Ishikawa (cell line): ENCODE data around the gene GAS6.

Experiments
- CEBPB ChIP-seq: IDR thresholded peaks from 2 replicates; pipeline ENCODE4 v1.6.1; 2012
- CREB1 ChIP-seq: IDR thresholded peaks from 2 replicates; pipeline ENCODE4 v1.6.1; 2012; ENCODE audit warnings: low read depth
- EGR1 ChIP-seq: IDR thresholded peaks from 2 replicates; pipeline ENCODE4 v1.6.1; 2012
- EP300 ChIP-seq: IDR thresholded peaks from 2 replicates; pipeline ENCODE4 v1.6.1; 2012; ENCODE audit warnings: borderline replicate concordance
- FOXM1 ChIP-seq: IDR thresholded peaks from 2 replicates; pipeline ENCODE4 v1.6.1; 2012; ENCODE audit warnings: low read depth, borderline replicate concordance
- NFIC ChIP-seq: IDR thresholded peaks from 2 replicates; pipeline ENCODE4 v1.6.1; 2012
- RAD21 ChIP-seq: IDR thresholded peaks from 2 replicates; pipeline ENCODE4 v1.6.1; 2012; ENCODE audit warnings: low read depth
- TAF1 ChIP-seq: IDR thresholded peaks from 2 replicates; pipeline ENCODE4 v1.6.1; 2012; ENCODE audit warnings: low read depth, mild to moderate bottlenecking
- TCF12 ChIP-seq: IDR thresholded peaks from 2 replicates; pipeline ENCODE4 v1.6.1; 2012; ENCODE audit warnings: low read depth
- TEAD4 ChIP-seq: IDR thresholded peaks from 2 replicates; pipeline ENCODE4 v1.6.1; 2012
- YY1 ChIP-seq: IDR thresholded peaks from 2 replicates; pipeline ENCODE4 v1.6.1; 2012; ENCODE audit warnings: low read depth
- ZBTB7A ChIP-seq: IDR thresholded peaks from 2 replicates; pipeline ENCODE4 v1.6.1; 2012; ENCODE audit warnings: low read depth
- TF ChIP-seq, protein P1 (sequence below): IDR thresholded peaks from 2 replicates; pipeline ENCODE4 v1.6.1; 2012
- TF ChIP-seq, protein P2 (sequence below): IDR thresholded peaks from 2 replicates; pipeline ENCODE4 v1.6.1; 2012
- TF ChIP-seq, protein P3 (sequence below): IDR thresholded peaks from 2 replicates; pipeline ENCODE4 v1.6.1; 2012; ENCODE audit warnings: low read depth, mild to moderate bottlenecking

GAS6 gene

DNA sequence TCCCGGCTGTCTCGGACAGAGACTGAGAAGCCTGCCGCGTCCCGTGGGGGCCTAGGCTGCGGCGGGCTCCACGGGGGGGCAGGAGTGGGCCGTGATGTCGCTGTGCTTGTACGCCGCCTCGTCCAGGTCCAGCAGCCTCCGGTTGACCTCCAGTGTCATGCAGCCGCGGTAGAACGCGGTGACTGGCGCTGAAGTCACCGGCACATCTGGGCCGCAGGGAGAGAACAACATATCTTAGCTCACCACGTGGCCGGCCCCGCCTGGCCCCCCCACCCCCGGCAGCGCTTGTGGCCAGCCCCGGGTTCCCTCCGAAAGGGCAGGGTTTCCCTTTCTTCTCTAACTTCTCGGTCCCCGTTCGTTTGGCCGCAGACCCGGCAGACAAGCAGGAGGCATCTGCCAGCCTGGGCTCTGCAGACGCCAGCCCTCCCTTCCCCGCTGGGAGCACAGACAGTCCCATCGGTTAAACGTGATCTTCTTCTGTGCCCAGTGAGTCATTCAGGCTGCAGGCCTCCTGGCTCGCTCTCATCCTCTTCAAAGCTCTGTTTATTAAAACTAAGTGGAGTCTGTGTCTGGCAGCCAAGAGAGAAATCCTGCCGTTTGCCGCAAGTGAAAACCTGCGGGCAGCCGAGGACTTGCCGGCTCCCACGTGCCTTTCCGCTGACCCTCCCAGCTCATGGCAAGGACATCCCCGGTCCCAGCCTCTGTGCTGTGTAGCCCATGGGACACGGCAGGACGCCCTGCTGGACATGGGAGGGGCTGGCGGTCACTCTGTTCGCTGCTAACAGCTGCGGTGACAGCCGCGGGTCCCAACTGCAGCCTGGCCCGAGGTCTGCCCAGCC lies 42.8 kb downstream of the GAS6 start:
- TF ChIP-seq FOXM1 = no peak
- TF ChIP-seq RAD21 = no peak
- no peak for TF ChIP-seq EGR1
- TF ChIP-seq CEBPB = no peak
- TF ChIP-seq, protein P1, sequence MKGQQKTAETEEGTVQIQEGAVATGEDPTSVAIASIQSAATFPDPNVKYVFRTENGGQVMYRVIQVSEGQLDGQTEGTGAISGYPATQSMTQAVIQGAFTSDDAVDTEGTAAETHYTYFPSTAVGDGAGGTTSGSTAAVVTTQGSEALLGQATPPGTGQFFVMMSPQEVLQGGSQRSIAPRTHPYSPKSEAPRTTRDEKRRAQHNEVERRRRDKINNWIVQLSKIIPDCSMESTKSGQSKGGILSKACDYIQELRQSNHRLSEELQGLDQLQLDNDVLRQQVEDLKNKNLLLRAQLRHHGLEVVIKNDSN = no peak
- TF ChIP-seq, protein P2, sequence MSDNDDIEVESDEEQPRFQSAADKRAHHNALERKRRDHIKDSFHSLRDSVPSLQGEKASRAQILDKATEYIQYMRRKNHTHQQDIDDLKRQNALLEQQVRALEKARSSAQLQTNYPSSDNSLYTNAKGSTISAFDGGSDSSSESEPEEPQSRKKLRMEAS = no peak
- TF ChIP-seq TEAD4 = no peak
- TF ChIP-seq ZBTB7A = no peak
- TF ChIP-seq TAF1 = no peak
- no peak for TF ChIP-seq TCF12
- TF ChIP-seq, protein P3, sequence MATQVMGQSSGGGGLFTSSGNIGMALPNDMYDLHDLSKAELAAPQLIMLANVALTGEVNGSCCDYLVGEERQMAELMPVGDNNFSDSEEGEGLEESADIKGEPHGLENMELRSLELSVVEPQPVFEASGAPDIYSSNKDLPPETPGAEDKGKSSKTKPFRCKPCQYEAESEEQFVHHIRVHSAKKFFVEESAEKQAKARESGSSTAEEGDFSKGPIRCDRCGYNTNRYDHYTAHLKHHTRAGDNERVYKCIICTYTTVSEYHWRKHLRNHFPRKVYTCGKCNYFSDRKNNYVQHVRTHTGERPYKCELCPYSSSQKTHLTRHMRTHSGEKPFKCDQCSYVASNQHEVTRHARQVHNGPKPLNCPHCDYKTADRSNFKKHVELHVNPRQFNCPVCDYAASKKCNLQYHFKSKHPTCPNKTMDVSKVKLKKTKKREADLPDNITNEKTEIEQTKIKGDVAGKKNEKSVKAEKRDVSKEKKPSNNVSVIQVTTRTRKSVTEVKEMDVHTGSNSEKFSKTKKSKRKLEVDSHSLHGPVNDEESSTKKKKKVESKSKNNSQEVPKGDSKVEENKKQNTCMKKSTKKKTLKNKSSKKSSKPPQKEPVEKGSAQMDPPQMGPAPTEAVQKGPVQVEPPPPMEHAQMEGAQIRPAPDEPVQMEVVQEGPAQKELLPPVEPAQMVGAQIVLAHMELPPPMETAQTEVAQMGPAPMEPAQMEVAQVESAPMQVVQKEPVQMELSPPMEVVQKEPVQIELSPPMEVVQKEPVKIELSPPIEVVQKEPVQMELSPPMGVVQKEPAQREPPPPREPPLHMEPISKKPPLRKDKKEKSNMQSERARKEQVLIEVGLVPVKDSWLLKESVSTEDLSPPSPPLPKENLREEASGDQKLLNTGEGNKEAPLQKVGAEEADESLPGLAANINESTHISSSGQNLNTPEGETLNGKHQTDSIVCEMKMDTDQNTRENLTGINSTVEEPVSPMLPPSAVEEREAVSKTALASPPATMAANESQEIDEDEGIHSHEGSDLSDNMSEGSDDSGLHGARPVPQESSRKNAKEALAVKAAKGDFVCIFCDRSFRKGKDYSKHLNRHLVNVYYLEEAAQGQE = no peak
- no peak for TF ChIP-seq CREB1
- no peak for TF ChIP-seq YY1
- no peak for TF ChIP-seq NFIC
- TF ChIP-seq EP300 = no peak

DNA sequence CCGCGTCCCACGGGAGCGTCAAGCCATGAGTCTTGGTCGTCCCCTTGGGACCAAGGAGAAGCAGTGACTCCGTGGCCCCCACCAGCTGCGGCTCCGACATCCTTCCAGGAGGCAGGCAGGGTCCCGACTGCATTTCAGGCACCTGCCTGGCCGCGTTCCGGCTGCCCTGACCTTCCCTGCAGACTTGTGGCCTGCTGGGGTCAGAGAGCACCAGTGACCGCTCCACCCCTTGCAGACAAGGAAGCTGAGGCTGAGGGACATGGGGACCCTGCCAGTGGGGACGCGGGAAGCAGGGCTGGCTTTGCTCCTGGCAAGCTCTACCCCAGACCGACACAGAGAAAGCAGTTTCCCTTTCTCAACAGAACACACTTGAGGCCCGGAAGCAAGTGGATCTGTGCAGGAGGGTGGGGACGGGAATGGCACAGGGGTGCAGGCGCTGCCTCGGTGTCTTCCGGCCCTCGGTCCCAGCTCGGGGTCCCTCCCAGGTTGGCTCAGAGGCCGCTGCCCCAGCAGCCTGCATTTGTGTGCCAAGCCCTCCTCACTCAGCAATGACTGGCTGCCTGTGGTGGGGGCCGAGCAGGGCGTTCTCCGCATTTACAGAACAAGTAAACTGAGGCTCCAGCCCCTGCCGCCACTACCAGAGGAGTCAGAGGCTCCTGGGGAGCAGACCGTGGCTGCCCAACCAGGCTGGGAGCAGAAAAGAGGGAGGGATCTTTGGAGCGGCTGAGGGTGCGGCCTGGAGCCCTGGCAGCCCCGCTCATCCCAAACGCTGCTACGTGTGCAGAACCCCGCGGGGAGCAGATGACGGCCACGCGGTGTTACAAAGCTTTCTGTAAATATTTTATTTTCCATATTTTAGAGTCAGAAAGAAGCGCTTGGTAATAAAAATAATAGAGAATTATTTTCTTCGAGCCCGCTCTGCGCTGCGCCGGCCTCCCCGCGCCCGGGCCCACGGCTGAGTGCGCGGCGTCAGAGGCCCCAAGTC lies 43.9 kb downstream of the GAS6 start:
- TF ChIP-seq, protein P1 = no peak
- TF ChIP-seq FOXM1 = no peak
- TF ChIP-seq TCF12 = no peak
- no peak for TF ChIP-seq TAF1
- TF ChIP-seq CREB1 = no peak
- TF ChIP-seq NFIC = no peak
- TF ChIP-seq TEAD4 = no peak
- TF ChIP-seq ZBTB7A = no peak
- TF ChIP-seq CEBPB = no peak
- TF ChIP-seq, protein P3 = no peak
- no peak for TF ChIP-seq YY1
- TF ChIP-seq EGR1 = no peak
- TF ChIP-seq, protein P2 = no peak
- no peak for TF ChIP-seq EP300
- TF ChIP-seq RAD21 = no peak

DNA sequence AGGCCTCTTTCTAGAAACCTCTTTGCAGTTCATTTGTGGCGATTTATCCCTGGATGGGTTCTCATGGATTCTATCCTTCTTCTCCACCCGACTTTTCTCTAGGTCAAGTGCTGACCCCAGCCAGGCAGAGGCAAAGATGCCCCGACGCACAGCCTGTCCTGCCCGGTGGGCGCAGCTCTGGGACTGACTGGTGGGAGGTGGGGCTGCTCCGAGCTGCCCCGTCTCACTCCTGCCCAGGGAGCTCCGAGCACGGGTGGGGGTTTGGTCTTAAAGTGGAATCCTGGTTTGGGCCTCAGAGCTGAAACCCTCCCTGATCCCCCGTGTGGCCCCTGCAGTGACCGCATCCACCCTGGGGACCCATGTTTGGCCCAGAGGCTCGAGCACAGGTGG lies 44.5 kb downstream of the GAS6 start:
- no peak for TF ChIP-seq YY1
- TF ChIP-seq CEBPB = no peak
- no peak for TF ChIP-seq TEAD4
- TF ChIP-seq, protein P3 = no peak
- TF ChIP-seq TCF12 = no peak
- TF ChIP-seq, protein P2 = no peak
- TF ChIP-seq, protein P1 = no peak
- TF ChIP-seq TAF1 = no peak
- TF ChIP-seq EP300 = no peak
- no peak for TF ChIP-seq NFIC
